GM19240 (cell line): ENCODE data around the gene ATP2A1.
"Not testable (repeated sequence)": the region's sequence is repeated elsewhere in the genome, so short reads cannot be mapped to it uniquely, and the experiment has no call there.

Experiments used
- DNase-seq: peaks from one replicate; pipeline ENCODE4 v3.0.0; 2011; ENCODE audit warnings: low spot score; ENCODE audit not compliant: insufficient read length

Gene ATP2A1

GRCh38 chr16:28935346-28935745 is 57.1 kb downstream of the ATP2A1 start:
- no peak for DNase-seq

- DNase-seq = peak; percentile 70
These were observed 57.9 kb downstream of the ATP2A1 start for GRCh38 chr16:28935924-28936783.

GRCh38 chr16:28936784-28937155 is 58.5 kb downstream of the ATP2A1 start:
- DNase-seq = no peak

- no peak for DNase-seq
These were observed 59.1 kb downstream of the ATP2A1 start for GRCh38 chr16:28937222-28937876.

- no peak for DNase-seq
These were observed 60.4 kb downstream of the ATP2A1 start for GRCh38 chr16:28938721-28939120.

- DNase-seq = not testable (repeated sequence)
These were observed 61.5 kb downstream of the ATP2A1 start for GRCh38 chr16:28939825-28940224.

GRCh38 chr16:28943281-28943680 is 65.0 kb downstream of the ATP2A1 start:
- DNase-seq = no peak

GRCh38 chr16:28946681-28947080 is 68.4 kb downstream of the ATP2A1 start:
- DNase-seq = no peak

GRCh38 chr16:28950648-28951409 is 72.5 kb downstream of the ATP2A1 start, which contains the start of gene NFATC2IP:
Gene NFATC2IP (plus strand): TSS chr16:28950937. CDS start chr16:28951012, 75 bp downstream.
- DNase-seq = peak; percentile 94

GRCh38 chr16:28951410-28951943 is 73.2 kb downstream of the ATP2A1 start:
- no peak for DNase-seq
